Activated effector memory CD4-positive, alpha-beta T cell treated with Interleukin-2 at 50 U/mL for 16 hours (primary cell): ENCODE results near the gene MTURN.

ENCODE experiments used
- DNase-seq: peaks from one replicate; pipeline ENCODE4 v3.0.0-alpha.2; 2020

MTURN gene

DNA sequence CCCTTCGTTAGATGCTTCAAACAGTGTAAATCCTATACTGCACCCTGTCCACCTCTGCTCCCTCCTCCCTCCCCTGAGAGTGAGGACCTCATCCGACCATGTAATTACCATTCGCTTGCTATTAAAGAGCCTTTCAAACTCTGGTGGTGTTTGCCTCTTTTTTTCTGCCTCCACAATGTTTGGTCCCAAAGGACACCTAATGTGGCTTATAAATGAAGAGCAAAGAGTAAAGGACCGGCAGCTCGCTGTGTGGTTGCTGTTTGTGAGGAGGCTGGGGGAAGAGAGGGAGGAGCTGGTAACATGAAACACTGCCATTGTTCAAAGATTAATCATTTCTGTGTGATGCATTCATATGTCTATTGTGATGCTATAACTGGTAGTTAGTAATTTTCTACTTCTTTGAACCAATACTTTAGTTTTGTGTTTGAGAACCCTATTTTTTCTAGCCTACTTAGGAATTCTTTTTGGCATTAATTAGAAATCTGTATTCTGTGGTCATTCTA, 27.9 kb downstream of the MTURN start:
- DNase-seq, result no peak

DNA sequence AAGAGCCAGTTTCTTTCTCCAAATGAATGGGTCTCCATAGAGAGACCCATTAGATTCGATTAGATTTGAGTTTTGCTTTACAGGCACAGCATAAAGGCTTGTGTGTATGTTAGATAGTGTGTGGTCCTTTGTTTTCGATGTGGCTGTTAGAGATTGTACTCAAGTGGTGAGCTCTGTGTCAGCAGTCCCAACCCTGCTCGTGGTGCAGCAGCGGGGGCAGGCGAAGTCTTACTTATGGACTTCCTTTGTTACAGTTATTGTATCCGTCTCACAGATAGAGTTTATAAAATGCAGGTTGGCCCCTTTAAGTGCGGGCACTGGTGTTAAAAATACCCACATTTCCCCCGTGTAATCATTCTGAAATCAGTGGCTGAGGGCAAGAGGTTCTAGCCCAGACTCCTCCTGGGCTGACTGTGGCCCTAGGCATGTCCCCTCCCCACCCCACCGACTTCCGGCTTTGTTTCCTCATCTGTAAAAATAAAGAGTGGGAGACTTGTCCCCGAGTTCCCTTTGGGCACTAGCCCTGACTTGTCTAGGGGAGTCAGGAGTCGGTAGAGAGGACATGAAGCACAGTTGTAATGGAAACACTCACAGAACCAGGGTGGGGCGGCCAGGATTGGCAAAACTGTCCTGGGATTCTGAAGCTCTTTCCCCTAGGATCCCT, 28.6 kb downstream of the MTURN start:
- DNase-seq, result no peak

DNA sequence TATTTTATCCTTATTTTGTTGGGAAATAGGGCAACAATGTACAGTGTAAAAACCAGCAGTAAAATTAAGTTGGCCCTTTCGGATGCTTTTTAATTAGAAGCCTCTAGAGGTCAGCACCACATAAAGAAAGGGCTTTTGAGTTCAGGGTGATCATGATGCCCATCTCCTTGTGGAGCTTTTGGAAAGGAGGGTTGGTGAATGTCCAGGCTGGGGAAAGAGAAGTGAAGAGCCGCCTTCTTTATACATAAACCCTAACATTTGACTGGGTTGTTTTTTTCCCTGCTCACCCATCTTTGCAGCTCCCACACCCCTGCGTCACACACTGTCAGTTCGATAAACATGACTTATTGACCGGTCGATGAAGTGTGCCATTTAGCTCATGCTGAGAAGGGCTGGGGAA, 29.8 kb downstream of the MTURN start:
- DNase-seq, result no peak

DNA sequence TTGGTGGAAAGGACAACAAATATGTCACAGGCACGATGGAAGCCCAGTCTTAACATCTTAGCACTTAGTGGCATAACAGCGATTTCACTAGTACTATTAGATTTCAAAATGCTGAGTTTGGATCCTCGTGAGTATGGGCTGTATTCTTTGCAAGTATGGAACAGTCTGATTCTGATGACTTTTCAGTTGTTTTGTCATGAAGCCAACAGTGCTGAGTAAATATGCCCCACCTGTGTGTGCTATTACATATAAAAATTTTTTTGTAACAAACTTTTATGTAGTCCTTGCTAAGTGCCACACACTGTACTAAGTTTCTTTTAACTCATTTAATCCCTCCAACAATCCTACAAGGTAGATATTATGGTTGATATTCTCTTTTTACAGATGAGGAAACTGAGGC, 30.8 kb downstream of the MTURN start:
- no peak for DNase-seq

DNA sequence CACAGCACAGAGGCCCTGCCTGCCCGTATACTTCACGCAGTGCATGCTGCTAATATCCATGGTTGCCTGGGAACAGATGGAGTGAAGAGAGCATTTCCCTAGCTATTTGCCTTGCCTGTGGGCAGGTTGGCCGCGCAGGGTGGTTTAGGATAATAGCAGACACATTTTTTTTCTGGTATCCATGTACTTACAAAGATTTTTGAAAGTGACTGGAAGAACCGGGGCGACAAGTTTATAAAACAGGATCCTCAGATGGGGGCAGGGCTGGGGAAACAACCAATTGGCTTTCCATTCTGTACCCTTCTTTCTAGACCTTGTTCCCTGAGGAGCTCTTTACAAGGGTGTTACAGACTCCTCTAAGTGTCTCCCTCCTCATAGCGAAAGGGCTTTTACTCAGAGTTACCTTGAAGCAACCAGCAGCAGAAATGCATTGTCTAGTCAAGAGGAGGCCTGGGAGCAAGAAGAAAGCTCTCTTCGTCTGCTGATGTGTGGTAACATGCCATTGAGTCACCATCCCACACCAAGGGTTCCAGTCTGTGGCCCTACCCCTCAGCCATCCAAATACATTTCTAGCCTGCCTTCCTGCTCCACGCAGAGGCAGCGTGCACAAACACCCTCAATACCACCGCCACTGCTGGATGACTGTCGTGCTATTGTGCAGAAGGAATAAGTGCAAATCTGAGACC, 31.5 kb downstream of the MTURN start:
- DNase-seq, result no peak

DNA sequence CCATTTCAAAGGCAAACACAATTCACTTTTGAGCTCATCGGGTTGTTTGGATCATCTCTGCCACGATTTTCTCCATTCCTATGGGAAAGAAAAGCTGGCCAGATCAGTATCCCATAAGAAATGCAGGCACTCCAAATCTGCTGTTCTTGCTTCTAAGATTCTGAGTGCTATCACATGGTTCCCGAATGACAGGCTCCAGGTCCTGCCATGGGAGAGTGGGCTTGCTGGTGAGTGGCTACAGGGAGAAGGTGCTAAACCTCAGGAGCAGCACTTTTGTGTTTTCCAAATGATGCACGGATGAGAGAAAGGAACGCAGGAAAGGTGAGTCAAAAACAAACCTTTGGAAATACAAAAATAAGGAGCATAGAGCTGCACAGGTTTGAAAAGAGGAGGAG, 32.1 kb downstream of the MTURN start:
- DNase-seq, result no peak

DNA sequence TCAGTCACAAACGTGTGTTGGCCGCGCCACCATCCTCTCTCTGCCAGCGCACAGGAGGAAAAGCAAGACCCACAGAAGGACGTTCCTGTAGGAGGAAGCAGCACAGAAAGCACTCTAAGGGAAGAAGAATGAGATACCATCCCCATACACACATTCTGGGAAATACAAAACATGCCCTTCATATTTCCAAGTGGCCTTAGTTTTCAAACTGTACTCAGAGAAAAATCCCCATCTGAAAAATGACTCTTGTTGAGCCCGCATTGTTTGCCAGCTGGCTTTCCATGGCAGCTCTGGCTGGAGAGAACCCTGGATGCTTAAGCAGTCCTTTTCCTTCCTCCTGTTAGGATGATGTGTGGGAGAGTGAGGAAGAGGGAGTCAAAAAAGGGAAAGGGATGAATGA, 33.1 kb downstream of the MTURN start:
- DNase-seq, result no peak

DNA sequence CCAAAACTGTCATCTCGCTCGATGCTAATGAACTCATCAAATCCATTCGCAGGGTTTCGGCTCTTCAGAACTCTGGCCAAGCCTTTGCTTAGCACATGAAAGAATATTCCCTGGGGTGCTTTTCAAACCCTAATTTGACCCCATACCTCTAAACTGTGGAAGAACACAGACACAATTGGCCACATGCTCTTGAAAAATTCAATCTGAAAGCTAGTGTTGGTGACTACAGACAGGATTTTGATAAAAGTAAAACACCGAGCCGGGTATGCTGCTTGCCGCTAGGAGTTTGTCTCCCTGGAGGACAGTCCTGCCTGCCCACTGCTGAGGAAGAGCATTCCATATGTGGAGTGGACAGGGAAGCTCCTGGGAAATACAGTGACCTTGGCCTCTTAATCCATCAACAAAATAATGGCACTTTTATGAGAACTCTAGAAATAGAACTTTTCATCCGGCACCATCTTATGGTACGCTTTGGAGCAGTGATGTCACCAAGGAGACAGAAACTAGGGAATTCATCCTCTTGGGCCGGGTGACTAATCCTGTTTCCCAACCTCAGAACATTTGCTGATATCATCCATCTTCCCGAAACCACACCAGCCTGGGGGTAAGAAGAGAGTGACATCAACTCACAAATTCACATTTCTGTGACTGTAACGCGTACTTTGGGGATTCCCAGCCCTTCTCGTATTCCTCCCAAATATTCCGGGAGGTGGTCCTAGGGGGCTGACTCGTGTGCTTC, 34.2 kb downstream of the MTURN start:
- no peak for DNase-seq

DNA sequence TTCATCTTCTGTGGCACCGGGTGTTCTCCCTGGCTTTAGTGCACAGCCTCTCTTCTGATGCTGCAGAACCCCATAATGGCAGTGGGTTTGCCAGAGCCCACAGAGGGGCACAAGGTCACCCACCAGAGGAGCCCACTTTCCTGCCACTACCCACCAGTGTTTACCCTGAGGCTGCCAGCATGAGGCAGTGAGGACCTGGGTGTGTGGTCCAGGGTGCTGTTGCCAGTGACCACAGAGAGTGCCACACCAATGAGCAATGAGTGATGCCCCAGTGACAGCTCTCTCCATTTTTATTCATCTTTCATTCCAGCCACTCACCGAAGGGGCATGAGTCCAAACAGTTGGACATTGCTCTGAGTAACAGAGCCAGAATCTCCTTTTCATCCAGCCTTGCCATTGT, 34.8 kb downstream of the MTURN start:
- no peak for DNase-seq

DNA sequence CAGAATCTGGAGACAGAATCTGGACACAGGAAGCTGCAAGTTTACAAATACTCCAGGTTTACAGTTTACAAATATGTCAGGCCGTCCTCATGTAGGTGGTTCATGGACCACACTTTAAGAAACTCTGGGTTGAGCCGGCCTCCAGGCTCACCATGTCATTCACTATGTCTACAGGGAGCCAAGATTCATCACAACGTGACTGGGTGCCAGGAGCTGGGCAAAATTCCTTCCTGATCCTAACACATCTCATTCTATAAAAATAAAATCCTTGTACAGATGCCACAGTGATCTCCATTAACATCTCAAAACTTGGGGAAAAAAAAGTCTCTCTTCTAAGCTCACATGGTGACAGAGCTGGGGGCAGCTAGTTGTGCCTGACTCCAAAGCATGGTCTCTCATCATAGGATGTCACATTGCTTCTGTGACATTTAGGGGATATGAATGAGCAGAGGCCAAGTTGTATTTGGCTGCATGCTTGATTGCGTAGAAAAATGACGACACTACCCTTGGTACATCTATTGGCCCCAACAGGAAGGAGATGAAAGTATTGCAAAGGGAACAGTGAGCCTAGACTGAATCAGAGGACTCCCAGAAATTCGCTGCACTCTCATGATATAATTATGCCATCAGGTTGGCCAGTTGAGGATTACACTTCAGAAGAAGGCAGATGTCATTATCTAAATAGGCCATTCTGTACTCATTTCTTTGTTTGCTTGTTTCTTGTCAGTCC, 35.9 kb downstream of the MTURN start:
- DNase-seq, result no peak

DNA sequence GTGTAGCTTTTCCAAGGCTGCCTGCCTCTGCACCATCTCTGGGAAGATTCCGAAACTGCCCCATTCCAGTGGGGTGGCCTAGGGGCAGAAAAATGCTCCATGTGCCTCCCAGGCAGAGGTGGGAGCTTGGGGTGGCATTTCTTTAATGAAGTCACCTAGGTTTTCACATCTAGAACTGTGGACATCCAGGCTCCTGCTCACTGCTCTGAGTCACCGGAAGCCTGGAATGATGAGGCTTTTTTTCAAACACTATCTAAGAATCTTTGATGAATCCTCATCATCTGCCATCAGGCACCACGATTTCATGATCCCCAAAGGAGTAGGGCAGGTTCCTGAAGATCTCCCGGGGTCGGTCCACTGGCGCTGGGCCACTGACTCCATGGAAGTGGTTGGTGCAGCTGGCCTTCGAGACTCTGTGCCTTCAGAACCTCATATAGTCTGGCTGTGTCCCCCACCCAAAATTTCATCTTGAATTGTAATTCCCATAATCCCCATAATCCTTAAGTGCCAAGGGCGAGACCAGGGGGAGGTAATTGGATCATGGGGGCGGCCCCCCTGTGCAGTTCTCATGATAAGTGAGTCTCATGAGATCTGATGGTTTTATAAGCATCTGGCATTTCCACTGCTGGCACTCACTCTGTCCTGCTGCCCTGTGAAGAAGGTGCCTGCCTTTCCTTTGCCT, 37.1 kb downstream of the MTURN start:
- DNase-seq, result no peak

DNA sequence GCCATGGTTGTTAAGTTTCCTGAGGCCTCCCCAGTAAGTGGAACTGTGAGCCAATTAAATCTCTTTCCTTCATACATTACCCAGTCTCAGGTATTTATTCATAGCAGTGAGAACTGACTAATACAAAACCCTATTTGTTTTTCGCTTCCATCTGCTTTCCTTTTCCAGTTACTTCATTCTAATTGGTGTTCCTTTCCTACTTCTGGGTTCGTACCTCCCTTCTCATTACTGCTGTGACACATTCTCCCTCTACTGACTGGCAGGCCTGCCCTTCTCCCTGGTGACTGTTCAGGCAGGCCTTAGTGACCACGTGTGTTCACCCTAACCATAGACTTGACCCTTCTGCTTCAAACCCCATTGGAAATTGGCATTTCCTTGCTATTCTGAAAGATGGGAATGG, 37.7 kb downstream of the MTURN start:
- no peak for DNase-seq

DNA sequence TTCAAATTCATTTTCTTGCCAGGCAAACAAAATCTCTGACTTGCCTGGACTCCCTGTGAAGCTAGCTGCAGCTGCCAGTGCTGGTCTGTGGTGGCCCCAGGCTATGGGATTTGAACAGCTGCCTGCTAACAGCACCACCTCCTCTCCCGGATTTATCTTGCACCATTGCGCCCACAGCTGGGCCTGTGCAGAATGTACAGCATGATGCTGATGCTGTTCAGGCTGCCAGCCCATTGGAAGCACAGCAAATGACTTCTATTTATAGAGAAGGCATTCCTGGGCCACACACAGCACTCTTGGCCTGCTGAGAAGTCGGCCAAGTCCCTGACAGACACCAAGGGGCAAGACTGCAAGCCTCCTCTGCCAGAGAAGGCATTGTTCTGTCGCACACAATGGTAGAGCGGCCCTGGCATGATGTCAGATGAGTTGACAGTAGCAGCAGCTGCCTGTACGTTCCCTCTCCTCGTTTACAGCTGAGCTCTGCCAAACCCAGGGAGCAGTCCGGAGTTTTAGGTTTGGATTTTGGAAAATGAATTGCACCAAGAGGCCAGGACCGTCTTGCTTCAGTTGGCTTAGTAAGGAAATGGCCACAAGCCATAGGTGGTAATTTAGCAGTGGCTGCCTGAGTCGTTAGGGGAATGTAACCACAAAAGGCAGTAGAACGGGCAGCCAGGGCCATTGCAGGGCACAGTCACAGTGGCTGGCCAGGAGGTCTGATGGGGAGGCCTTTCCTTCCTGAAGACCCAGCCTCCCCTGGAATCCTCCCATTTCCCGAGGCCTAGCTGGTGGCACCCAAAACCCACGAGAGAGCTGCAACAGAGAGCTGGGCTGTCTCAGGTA, 38.5 kb downstream of the MTURN start:
- DNase-seq, result no peak

DNA sequence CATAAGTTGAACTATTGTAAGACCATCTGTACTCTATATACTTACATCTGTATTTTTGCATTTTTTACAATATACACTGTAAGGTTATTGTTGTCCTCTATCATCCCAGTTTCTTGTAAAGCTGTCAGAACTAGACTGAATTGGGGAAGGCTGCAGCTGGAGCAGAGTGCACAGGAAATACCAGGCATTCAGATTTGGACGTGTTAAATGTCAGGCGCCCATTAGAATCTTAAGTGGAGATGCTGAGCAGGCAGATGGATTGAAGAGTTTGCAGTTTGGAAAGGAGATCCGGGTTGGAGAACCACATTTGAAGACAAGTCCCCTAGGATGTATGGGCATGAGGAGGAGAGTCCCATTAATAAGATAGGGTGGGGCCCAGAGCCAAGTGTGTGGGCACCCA, 40.4 kb downstream of the MTURN start:
- DNase-seq, result no peak

DNA sequence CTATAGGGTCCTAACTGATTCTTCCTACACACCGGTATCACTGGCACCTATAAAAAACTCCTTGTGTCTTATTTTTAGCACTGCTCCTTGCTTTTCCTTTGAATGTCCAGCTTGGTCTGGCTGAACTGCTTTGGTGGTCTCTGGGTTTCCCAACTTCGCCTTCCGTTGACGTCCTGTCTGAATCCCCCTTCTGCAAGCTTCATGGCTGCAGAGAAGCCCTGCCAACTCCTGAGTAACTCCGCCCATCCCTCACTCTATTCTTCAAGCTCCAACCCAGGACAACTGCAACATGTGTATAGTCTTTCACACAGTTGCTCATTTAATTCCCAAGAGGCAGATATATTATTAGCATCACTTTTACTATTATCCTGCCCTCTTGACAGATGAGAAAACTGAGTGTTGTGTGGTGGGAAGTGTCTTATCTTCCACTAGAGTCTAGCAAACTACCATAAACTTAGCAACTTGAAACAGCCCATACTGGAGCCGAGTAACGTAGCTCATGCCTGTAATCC, 40.9 kb downstream of the MTURN start:
- no peak for DNase-seq

DNA sequence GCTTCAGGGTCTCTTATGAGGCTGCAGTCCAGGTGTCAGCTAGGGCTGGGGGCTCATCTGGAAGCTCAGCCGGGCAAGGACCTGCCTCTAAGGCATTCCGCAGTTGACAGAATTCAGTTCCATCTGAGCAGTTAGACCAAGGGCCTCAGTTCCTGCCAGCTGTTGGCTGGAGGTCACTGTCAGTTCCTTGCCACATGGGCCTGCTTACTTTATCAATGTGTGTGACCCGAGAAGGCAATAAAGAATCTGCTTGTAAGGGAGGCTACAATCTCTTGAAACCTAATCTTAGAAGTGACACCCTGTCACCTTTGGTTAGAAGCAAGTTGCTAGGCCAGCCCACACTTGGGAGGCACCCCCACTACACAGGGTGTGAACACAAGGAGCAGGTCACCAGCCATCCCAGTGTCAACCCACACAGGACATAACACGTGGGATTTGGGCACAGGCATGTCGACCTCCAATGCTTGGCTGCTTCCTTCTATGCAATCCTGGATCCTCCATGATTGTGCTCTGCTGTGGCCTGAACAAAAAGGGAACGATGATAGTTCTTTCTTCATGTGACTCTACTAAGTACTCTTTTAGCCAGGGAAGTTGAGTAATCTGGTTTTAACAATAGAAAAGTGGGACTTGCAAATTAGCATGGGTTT, 41.8 kb downstream of the MTURN start:
- no peak for DNase-seq

DNA sequence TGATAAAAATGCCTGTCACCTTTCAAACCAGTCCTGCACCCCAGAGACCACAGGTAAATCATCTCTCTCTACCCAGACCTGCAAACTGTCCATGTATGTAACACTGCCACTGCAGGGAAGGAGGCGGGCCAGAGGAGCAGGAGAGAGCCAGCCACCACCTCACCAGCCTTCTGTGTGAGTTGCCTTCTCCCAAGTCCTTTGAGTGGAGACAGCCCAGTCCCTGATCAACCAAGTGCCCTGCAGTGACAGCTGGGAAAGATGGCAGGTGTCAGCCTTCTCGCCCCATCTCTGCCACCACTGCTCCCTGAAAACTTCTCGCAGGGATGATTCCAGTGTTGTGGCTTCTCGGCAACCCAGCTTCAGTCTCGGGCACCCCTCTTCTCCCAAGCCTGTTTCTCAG, 42.4 kb downstream of the MTURN start:
- DNase-seq, result no peak

DNA sequence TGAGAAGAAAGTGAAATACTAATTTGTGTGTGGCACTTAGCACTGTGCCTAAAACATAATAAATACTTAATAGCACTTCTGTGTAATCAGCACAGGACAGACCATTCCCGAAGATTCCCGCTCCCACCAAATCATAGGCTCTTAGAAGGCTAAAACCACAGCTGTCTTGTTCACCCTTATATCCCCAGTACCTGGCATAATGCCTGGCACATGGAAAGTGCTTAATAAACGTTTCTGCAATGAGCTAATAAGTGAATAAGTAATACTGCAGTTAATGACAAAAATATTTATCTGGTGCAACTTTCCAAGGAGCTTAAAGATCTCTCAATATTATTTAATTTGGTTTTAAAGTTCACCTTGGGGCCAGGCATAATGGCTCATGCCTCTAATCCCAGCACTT, 43.2 kb downstream of the MTURN start:
- DNase-seq, result no peak

DNA sequence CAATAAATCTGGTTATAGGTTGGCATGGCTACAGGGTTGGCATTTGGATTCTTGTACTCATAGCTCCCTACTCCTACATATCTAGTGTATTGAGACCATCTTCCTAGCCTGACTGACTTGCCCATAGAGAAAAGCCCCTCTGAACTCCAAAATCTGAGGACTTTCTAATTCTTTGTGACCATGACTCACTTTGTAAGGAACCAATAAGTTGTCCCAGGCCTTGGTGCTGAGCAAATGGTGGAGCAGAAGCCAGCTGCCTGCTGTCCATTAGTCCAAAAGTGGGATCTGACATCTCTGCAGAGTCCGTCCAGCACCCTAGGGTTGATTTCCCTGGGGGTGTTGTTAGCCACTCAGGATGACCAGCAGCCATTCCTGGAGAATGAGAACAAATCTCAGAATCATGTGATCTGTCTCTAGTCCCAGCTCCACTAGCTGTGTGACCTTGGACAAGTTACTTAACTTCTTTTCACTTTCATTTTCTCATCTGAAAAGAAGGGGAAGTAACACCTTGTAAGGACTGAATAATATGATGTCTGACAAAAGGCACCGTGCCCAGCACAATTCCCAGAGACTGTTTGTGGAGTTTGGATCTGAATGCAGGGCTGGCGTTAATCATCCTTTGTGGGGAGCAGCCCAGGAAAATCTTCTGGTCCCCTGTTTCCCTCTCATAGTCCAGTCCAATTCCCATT, 44.1 kb downstream of the MTURN start:
- DNase-seq, result no peak

DNA sequence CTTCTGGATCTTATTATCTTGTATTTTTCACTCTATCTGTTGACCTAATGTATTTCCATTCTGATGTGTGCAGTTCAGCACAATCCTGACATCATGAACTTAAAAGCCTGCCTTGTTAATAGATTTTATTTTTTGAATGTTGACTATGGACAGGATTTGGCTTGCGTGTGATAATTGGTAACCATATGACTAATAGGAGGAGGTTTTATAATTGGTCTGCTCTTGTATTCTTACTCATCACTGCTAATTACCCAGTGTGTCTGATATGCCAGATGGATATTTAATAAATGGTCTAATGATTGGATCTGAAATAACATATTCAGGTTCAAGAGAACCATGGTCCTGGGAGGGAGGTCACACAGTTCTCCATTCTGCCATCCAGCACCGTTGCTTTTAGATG, 45.9 kb downstream of the MTURN start:
- DNase-seq, result no peak

DNA sequence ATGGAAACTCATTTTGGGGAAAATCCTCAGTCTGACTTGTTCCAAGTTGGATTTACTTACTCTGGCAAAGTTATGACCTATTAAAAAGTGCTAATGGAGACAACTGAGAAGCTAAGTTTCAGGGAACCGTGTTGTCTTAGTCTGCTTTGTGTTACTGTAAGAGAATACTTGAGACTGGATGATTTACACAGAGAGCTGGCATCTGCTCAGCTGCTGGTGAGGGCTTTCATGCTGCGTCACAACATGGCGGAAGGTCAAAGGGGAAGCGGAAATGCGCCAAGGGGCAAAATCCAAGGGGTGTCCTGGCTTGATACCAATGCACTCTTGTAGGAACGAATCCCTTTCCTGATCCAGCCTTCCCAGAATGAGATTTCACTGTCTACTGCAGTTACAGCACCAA, 46.4 kb downstream of the MTURN start:
- no peak for DNase-seq
